NCI-H748 (cell line): ENCODE data around the gene ERGIC1.

Source experiments
- DNase-seq: peaks from one replicate; lab custom pipeline; 2025; ENCODE audit not compliant: unreplicated experiment; lab: John Stamatoyannopoulos, UW

ERGIC1 gene

DNA sequence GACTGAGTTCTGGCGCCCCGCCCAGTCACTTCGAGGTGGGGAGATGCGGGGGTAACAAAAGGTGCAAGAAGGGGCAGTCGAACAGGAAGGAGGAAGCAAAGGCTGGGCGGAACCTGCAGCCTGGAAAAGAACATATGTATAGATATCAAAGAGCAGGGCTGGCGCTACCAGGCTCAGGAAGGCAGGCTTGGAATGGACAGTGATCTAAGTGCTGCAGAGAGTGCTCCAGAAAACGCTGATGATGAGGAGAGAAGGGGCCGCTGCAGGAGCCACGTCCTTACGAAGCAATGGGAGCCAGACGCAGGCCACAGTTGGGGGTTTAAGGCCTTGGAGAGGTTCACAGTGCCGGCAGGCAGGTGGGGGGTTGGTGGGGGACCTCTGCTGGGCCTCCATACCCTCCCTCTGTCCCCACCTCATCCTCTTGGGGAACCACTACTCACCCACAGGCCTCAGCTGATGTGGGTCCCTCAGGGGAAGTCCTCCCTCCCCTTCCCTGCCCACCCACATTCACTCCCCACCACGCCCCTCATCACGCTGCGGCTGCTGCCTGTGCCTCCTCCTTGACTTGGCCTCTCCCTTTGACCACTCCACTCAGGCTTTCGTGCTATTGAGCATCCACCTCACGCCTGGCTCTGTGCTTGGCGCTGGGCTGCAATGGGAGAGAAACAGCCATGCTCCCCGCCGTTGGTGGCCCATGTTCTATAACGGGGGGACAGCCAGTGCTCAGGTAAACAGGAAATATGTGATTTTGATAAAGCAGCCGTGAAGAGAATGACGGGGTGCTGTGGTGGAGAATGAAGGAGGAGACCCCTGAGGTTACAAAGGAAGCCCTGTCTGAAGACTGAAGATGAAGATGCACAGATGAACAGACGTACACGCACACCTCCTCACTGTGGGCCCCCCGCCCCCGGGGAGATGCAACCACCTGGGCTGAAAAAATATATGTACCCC is 84.6 kb downstream of the ERGIC1 start:
- no peak for DNase-seq

DNA sequence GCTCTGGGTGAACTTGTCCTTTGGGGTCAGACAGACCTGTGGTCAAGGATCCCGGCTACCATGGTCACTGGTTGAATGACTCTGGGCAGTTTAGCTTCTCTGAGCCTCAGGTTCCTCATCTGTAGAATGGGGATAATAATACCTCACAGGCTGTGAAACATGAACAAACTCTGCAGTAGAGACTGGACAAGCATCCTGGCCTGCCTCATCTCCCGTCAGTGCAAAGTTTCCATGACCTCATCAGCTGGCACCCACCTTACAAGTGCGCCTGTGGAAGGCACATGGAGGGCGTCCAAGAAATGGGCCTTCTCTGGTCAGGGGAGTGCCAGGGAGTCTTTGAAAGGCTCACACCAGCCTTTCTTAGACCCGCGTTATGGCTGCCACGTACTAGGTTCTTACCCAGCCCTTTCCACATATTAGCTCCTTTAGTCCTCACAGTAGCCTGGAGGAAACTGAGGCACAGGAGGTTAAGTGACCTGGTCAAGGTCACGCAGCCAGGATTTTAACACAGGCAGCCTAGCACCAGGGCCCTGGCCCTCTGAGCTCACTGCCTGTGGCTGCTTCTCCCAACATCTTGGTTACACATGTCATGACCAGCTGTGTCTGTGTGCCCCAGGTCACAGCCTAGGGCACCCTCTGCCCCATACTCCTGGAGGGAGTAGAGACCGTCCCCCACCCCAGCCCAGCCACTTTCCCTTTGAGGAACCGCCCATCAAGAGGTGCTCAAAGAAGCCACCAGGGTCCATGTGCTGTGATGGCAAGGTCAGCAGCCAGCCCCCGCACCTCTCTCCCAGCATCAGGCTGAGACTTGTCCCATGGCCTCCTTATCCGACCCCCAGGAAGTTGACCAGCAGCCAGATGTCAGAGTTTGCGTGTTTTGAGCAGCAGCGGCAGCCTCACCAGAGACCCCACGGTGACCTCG is 85.7 kb downstream of the ERGIC1 start:
- no peak for DNase-seq

DNA sequence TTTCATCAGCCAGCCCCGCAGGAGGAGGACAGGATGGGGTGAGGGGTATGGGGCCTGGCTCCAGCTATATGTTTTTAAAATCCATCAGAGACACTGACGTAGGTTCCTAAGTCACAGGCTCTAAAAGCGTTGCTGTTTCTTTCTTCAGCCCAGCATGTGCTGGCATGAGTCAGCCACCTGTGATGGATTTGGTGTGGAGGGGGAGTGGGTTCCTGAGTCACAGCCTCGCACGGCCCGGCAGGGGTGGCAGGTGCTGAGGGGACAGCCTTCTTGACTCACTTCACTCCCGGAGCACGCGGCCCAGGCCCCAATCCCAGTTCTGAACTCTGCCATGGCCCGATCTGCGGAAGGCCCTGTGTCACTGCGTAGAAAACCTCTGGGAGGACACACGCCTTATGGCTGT is 86.4 kb downstream of the ERGIC1 start:
- DNase-seq, result no peak

DNA sequence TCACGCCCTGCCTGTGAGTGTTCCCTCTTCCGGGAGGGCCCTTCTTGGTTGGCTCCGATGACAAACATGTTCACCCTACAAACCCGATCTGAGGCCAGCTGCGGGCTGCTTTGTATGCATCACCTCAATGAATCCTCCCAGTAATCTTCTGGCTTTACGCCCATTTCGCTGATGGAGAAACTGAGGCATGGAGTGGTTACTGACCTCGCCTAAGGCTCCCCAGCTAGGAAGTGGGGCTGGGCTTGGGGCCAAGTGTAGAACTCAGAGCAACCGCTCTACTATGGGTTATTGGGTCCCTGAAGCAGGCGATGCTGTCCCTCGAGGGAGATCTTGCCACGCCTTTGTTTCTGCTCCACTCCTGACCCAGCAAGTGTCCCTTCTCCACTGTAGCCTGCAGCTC is 86.9 kb downstream of the ERGIC1 start:
- no peak for DNase-seq

DNA sequence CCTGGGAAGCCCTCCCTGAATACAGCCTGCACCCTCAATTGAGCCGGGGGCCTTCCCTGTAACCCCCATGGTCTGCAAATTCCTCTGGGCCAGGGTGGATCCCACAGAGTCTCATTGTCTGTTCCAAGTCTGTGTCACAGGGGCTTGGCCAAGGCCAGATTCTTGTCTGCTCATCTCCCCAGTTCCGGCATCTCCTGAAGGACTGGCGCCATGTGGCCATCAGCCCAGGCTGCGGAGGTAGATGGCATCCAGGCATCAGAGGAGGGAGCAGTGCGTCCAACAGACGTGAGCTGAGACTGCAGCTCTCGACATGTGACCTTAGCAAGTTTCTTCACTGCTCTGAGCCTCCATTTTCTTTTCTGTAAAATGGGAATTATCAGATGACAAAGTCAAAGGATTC is 87.9 kb downstream of the ERGIC1 start:
- DNase-seq, result no peak

DNA sequence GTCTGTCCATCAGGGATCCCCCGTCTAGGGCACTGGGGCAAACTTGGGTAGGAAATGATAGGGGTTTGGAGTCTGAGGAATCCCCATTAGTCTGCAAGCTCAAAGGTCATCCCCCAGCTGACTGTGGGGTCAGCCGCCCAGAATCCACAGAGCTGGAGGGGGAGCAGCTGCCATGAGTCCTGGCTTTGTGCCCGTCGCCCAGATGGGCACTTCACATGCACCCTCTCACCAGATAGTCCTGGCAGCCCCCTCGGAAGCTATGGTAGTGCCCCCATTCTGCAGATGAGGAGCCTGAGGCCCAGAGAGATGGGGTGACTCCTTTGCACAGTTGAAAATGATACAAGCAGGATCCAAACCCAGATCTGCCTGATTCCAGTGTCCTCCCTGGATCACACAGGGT is 89.5 kb downstream of the ERGIC1 start:
- DNase-seq, result no peak

DNA sequence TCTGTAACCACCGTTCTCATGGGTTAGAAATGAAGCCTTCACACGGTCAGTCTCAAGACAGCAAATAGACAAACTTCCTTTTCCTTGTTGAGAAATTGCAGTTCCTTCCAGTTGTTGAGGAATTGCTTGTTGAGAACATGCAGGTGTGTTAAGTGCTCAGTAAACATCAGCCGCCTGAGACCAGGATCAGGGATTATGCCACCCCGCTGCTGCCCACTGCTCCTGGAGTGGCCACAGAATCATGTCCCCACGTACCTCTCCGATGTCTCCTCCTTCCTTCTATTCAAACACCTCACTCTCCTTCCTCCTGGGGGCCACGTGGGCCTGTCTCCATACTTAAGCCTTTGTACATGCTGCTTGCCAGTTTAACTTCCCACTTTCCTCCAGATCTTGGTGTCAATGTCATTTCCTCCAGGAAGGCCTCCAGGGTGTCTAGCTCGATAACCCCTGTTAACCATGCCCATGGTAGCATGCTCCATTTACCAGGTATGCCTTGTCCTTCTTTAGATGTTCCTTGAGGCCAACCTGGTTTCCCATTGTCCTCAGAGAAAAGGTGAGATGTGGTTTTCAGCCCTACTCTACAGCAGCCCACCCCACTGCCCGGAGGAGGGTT is 91.4 kb downstream of the ERGIC1 start:
- no peak for DNase-seq

DNA sequence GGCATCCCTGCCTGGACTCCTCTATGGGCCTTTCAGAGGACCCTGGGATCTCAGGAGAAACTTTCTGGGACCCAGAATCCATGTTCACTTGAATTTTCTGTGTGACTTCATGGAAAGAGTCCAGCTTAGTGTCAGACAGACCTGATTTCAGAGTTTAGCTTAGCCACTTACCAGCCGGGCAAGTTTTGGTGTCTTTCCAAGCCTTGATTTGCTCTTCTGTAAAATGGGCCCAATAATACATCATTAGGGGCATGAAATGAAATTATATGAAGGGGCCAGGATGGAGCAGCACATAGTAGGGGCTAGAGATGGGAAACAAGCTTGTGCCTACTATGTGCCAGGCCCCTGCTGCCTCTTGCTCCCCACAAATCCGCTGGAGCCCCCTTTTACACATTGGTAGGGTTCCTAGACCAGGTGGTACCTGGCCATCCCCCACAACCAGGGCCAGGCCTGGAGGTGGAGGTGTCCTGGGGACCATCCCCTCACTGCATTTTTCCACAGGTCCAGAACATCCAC is 92.0 kb downstream of the ERGIC1 start:
- no peak for DNase-seq

DNA sequence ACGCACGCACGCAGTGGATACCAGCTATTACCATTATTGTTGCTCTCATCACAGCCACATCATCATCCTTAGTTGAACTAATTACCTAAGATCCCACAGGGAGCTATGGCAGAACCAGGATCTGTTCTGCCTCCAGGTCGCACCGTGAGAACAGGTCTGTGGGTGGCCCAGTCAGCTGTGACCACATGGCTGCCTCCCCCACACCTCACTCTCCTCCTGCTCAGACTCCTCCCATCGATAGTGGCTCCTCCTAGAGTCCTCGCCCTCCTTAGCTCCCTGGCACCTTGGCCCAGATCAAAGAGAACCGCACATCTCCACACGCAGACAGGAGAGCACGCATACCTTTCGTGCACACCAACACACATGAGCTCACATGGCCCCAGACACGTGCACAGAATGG is 92.7 kb downstream of the ERGIC1 start:
- DNase-seq, result no peak

DNA sequence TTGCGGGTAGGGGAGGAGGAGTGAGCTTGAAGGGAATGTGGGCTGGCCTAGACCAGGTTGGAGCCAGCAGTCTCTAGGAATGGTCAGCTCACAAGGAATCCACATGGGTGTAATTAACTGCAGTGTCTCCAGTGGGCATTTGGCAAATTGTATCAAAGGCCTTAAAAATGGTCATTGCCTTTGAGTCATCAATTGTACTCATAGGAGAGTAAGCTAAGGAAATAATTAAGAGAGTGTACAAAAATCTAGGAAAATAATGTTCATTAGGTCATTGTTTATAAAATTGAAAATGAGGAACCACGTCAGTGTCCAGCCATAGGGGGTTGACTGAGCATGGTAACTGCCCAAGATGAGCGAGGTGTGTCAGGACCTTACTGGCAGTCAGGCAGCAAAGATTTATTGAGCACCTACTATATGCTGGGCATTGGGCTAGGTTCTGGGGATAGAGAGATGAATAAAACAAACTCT is 95.4 kb downstream of the ERGIC1 start:
- no peak for DNase-seq

DNA sequence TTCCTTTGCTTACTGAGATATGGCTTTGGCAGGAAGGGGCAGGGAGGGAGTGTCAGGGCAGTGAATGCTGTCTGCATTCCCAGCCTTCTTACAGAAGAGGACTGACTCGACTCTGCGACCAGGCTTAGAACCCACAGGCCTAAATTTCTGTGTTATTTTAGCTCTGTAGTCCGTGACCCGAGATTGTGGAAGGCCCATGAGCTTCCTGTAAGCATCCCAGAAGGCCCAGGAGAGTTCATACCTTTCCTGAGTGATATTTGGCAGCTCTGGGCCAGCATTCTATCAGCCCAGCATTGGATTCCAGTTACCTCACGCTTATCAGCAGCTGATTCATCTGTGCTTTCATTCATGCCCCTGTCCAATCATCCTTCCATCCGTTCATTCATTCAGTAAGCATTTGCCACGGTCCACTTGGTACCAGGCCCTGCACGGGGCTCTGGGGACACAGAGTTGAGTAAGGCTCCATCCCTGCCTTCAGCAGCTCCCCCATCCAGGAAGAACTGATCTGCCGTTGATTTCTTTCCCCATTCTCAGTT is 97.0 kb downstream of the ERGIC1 start:
- DNase-seq, result no peak

DNA sequence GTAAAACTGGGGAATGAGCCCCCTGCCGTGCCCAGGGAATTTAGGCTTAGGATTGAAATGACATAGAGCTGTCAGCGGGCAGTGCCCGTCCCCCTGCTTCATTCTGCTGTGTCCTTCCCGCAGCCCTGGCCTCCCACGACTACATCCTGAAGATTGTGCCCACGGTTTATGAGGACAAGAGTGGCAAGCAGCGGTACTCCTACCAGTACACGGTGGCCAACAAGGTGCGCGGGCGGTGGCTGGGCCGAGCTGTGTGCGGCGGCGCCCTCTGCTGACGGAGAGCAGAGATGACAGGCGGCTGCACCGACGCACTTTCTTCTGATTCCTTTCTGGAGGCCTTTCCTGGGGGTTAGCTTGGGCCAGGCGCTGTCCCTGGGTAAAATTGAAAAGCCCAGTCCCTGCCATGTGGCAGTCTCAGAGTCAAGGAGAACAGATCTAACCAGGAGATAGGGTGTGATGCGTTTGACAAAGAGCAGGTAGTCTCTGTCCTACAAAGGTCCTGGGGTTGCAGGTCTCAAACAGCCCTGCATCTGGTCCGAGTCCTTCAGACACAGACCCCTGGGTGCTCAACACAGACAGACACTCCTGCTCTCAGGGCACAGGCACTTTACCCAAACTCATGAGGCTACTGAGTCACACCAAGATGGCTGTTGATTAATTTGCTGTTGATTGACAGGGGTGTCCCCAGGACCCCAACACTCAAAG is 98.4 kb downstream of the ERGIC1 start:
- peak; percentile 60 for DNase-seq

DNA sequence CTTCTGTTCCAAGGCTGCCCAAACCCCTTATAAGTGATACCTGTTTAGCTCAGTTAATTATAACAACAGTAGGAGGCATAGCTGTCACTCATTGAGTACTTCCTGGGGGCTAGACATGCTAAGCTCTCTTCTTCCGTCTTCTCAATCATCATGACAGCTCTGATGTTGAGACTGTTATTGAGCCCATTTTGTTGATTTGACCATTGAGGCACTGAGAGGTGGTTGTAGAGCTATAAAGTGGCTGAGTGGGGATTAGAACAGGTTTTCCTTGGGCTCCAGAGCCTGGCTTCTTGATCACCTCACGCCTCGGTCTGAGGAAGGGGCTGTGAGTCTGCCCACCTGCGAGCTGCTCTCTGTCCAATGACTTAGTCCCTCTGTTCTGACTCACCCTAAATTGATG is 99.2 kb downstream of the ERGIC1 start:
- no peak for DNase-seq

DNA sequence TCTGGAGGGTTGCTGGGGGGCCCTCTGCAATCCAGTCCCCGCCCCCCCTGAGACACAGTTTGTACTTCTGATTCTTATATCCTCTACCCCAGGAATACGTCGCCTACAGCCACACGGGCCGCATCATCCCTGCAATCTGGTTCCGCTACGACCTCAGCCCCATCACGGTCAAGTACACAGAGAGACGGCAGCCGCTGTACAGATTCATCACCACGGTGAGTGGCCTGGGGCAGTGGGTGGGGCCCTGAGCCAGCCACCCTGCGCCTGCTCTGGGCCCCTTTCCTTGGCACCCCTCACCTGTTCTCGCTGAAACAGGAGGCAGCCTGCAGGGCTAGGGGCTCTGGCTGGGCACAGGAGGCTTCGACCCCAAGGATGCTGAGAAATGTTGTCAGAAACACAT is 101.0 kb downstream of the ERGIC1 start:
- DNase-seq, result no peak

DNA sequence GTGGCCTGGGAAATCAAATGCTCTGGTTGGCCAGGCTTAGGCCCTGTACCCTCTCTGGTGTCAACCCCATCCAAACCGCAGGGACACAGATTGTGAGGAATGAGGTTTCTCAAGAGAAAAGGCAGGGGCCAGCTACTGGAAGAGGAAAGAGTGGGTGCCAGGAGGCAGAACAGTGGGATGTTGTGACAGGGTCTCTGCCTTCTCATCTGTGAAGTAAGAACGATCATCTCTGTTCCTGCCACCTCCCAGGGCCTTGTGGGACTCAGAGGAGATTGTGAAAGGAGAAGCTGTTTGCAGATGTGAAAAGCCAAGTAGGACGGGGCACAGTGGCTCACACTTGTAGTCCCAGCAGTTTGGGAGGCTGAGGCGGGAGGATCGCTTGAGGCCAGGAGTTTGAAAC is 102.3 kb downstream of the ERGIC1 start:
- DNase-seq, result no peak

DNA sequence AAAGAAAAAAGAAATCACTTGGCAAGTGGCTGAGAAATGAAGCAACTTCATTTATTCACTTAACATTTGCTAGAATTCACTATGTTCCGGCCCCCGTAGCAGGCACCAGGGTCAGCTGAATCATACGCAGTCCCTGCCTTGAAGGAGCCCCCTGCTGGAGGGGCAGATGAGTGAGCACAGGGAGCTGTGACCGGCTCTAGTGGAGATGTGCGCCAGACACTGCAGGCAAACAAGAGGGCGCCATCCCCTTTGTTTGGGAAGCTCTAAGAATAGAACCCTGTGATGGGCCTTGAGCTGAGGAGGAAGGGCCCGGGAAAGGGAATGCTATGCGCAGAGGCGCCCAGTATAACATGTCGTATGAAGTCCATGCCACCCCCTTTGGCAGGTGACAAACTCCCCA is 105.0 kb downstream of the ERGIC1 start:
- DNase-seq, result peak; percentile 74

DNA sequence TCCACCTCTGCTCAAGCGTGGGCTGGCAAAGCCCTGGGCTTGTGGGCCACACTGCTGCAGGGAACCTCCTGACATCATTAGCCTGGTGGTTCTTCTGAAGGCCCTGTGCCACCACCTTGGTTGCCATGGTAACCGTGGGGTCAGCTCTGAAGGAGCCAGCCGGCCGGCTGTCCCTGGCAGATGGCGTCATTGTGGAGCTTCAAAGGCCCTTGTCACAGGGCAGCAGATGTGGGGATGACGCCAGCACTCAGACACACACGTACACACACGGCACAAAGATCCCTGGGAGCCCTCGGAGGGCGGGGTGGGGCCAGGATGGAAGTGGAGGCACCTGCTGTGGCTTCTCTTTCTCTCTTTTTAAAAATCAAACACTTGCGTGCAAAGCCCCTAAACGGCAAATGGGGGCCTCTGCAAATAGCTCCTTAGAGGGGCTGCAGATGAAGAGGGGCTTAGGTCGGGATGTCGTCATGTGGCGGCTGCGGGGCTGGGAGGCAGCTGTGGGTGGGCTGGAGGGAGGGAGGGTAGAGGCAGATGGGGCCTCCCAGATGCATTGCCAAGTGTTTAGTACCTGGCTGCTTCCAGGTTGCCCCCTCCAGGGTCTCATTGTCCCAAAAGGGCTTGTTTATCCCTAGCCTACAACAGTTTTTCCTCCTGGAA is 105.7 kb downstream of the ERGIC1 start:
- peak; percentile 87 for DNase-seq

DNA sequence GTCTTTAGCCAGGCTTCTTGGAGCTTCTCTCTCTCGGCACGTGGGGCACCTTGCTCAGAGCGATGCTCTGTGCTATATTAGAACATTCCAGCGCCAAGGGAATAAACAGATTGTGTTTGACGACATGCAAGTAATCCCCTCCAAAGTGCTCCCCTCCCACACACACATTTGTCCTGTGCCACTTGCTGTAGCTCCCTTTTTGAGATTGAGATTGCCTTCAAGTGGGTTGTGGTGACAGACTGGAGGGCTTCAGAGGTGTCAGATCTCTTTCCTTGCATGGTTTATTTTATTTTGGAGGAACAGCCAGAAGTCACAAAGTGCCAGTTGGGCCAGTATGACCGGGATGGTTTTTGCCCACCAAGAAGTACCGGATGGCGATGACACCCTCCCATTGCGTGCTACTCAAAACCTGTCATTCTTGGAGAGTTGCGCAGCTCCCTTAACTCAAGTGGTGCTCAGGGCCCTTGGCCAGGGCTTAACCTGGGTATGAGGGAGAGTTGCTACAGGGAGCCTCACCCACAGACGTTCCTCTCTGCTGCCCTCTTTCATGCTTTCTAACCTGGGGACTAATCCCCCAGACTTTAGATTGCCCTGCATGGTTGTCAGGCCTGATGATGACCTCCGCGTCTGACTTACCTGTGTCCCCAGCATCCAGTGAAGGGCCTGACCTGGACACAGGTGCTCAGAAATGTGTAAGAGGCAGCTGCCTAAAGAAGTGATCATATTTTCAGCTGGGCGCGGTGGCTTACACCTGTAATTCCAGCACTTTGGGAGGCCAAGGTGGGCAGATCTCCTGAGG is 106.4 kb downstream of the ERGIC1 start:
- DNase-seq, result no peak

DNA sequence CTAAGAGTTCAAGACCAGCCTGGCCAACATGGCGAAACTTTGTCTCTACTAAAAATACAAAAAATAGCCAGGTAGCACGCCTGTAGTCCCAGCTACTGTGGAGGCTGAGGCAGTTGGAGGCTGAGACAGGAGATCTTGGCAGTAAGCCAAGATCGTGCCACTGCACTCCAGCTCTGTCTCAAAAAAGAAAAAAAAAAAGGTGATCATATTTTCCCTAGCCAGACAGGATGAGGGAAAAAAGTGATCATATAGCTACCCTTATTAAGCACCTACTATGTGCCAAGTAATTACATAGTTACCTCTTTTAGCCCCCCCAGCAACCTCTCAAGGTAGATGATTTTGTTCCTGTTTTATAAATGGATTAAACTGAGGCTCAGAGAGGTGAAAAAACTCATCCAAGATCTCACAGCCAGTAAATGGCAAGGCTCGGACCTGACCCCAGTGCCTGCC is 107.0 kb downstream of the ERGIC1 start:
- peak; percentile 29 for DNase-seq
